H1 (cell line): ENCODE measurements around the gene DCAF7. TPM values are rescaled to one million over a fixed set of nuclear protein-coding genes. Genes with fewer than 3 reads are reported as not detected.

ENCODE experiments used
- CTCF ChIA-PET: fragments of 300-600 bp; sonication (Branson Sonifier 250); formaldehyde crosslinking; loops from one replicate; lab custom pipeline; 2021; ENCODE audit not compliant: partially characterized antibody; lab: Charles Lee
- POLR2A ChIA-PET: fragments of 300-600 bp; sonication (Branson Sonifier 250); formaldehyde crosslinking; loops from one replicate; lab custom pipeline; 2021; ENCODE audit warnings: inconsistent platforms; ENCODE audit not compliant: partially characterized antibody; lab: Charles Lee
- DNase-seq, 2 experiments: peaks; one replicate each; pipeline versions ENCODE4 v3.0.0 to v3.0.0-alpha.2; 2010 to 2022; ENCODE audit warnings: low spot score in 2 of 2, low read depth in 1 of 2, mixed read lengths in 1 of 2
- FAIRE-seq: peaks from 2 replicates; lab custom pipeline; 2011; peaks lifted over from hg19 to GRCh38; lab: Jason Lieb, UNC
- H2AFZ ChIP-seq: 2 replicates; pipeline ENCODE4 v1.8.1; 2012; ENCODE audit warnings: low read length, inconsistent platforms
- H2AK5ac ChIP-seq: 2 replicates; pipeline ENCODE4 v1.6.1; 2013; ENCODE audit warnings: low read depth, low read length
- H2BK120ac ChIP-seq: replicated peaks from 2 replicates; pipeline ENCODE3; 2013; ENCODE audit warnings: low read depth, low read length, inconsistent platforms
- H2BK12ac ChIP-seq: 2 replicates; pipeline ENCODE4 v1.6.1; 2013; ENCODE audit warnings: low read depth, low read length
- H2BK15ac ChIP-seq: 2 replicates; pipeline ENCODE4 v1.6.1; 2013; ENCODE audit warnings: low read length
- H2BK20ac ChIP-seq: 2 replicates; pipeline ENCODE4 v1.6.1; 2013; ENCODE audit warnings: low read length
- H2BK5ac ChIP-seq: 2 replicates; pipeline ENCODE4 v1.6.1; 2013; ENCODE audit warnings: low read depth, low read length
- H3K14ac ChIP-seq: 2 replicates; pipeline ENCODE4 v1.6.1; 2013; ENCODE audit warnings: inconsistent platforms; ENCODE audit not compliant: insufficient read length
- H3K18ac ChIP-seq: 2 replicates; pipeline ENCODE4 v1.6.1; 2013; ENCODE audit warnings: low read length; ENCODE audit errors: extremely low read depth
- H3K23ac ChIP-seq: 2 replicates; pipeline ENCODE4 v1.6.1; 2013; ENCODE audit warnings: inconsistent platforms; ENCODE audit not compliant: insufficient read length
- H3K23me2 ChIP-seq: 2 replicates; pipeline ENCODE4 v1.6.1; 2013; ENCODE audit warnings: low read depth, low read length
- H3K27ac ChIP-seq: 2 replicates; pipeline ENCODE4 v1.6.1; 2011; ENCODE audit warnings: low read depth, low read length, inconsistent platforms
- H3K27me3 ChIP-seq, 4 experiments: replicated peaks in 1 of 4; 1 replicate in 1 of 4; 2 replicates in 3 of 4; pipeline versions ENCODE4 v1.6.1 to v1.8.1; 2011 to 2013; ENCODE audit warnings: low read length in 3 of 4, mild to moderate bottlenecking in 3 of 4, inconsistent platforms in 2 of 4, mixed read lengths in 2 of 4, moderate library complexity in 1 of 4; ENCODE audit not compliant: control insufficient read depth in 3 of 4, insufficient read depth in 3 of 4; ENCODE audit errors: extremely low read depth in 1 of 4
- H3K36me3 ChIP-seq, 4 experiments: 2 replicates each; pipeline versions ENCODE4 v1.6.1 to v1.8.1; 2011 to 2013; ENCODE audit warnings: mild to moderate bottlenecking in 4 of 4, low read length in 3 of 4, moderate library complexity in 2 of 4, control low read depth in 1 of 4, inconsistent platforms in 1 of 4; ENCODE audit not compliant: insufficient read depth in 4 of 4, control insufficient read depth in 2 of 4
- H3K4ac ChIP-seq: replicated peaks from 2 replicates; pipeline ENCODE3; 2013; ENCODE audit warnings: low read length, low read depth, mixed read lengths, inconsistent platforms; ENCODE audit not compliant: insufficient read length
- H3K4me1 ChIP-seq, 4 experiments: replicated peaks in 1 of 4; 1 replicate in 1 of 4; 2 replicates in 3 of 4; pipeline versions ENCODE4 v1.6.1 to v1.8.1; 2011 to 2013; ENCODE audit warnings: low read length in 3 of 4, inconsistent platforms in 2 of 4, mixed read lengths in 1 of 4; ENCODE audit not compliant: insufficient read depth in 4 of 4, control insufficient read depth in 3 of 4
- H3K4me2 ChIP-seq, 2 experiments: 2 replicates each; pipeline versions ENCODE4 v1.6.1 to v1.8.1; 2011 to 2013; ENCODE audit warnings: low read depth in 2 of 2, low read length in 2 of 2, control low read depth in 1 of 2, inconsistent platforms in 1 of 2, mild to moderate bottlenecking in 1 of 2; ENCODE audit not compliant: insufficient read depth in 1 of 2
- H3K4me3 ChIP-seq, 4 experiments: fragments of 200-600, 300-600 bp in 1 of 4; sonication (generic), shearing (Covaris generic), sonication (Bioruptor Twin) in 1 of 4; 2 replicates each; pipeline versions ENCODE4 v1.5.1 to v1.8.1; 2011 to 2016; ENCODE audit warnings: low read length in 4 of 4, low read depth in 3 of 4, control low read depth in 2 of 4, inconsistent platforms in 2 of 4, mild to moderate bottlenecking in 2 of 4, mixed read lengths in 1 of 4, moderate library complexity in 1 of 4; ENCODE audit not compliant: insufficient read depth in 2 of 4; ENCODE audit errors: extremely low read depth in 1 of 4
- H3K56ac ChIP-seq: replicated peaks from 2 replicates; pipeline ENCODE3; 2013; ENCODE audit warnings: low read depth, mild to moderate bottlenecking, mixed read lengths, low read length, inconsistent platforms; ENCODE audit not compliant: insufficient read length
- H3K79me1 ChIP-seq: 2 replicates; pipeline ENCODE4 v1.6.1; 2013; ENCODE audit warnings: low read depth, low read length, control low read depth
- H3K79me2 ChIP-seq, 2 experiments: 2 replicates each; pipeline versions ENCODE4 v1.6.1 to v1.8.1; 2012 to 2013; ENCODE audit warnings: low read length in 2 of 2, mild to moderate bottlenecking in 2 of 2, inconsistent platforms in 1 of 2; ENCODE audit not compliant: insufficient read depth in 2 of 2, control insufficient read depth in 1 of 2
- H3K9ac ChIP-seq, 4 experiments: replicated peaks in 1 of 4; 1 replicate in 1 of 4; 2 replicates in 3 of 4; pipeline versions ENCODE4 v1.6.1 to v1.8.1; 2011 to 2013; ENCODE audit warnings: low read depth in 3 of 4, low read length in 3 of 4, control low read depth in 2 of 4, mild to moderate bottlenecking in 2 of 4, moderate library complexity in 2 of 4, inconsistent platforms in 1 of 4; ENCODE audit errors: extremely low read depth in 1 of 4
- H3K9me3 ChIP-seq, 2 experiments: 2 replicates each; pipeline versions ENCODE4 v1.6.1 to v1.8.1; 2012 to 2013; ENCODE audit warnings: mild to moderate bottlenecking in 2 of 2, moderate library complexity in 2 of 2, control low read depth in 1 of 2, inconsistent platforms in 1 of 2, low read depth in 1 of 2, low read length in 1 of 2, mixed read lengths in 1 of 2; ENCODE audit not compliant: insufficient read depth in 2 of 2
- H4K20me1 ChIP-seq, 2 experiments: replicated peaks in 1 of 2; 2 replicates each; pipeline versions ENCODE3 to v1.8.1; 2011 to 2013; ENCODE audit warnings: inconsistent platforms in 2 of 2, low read length in 2 of 2, mild to moderate bottlenecking in 1 of 2; ENCODE audit not compliant: insufficient read depth in 2 of 2, control insufficient read depth in 1 of 2
- H4K5ac ChIP-seq: 2 replicates; pipeline ENCODE4 v1.6.1; 2013; ENCODE audit warnings: low read length, low read depth, mixed read lengths, inconsistent platforms; ENCODE audit not compliant: insufficient read length
- H4K8ac ChIP-seq: 2 replicates; pipeline ENCODE4 v1.8.0; 2013; ENCODE audit warnings: mild to moderate bottlenecking, moderate library complexity, low read length, inconsistent platforms; ENCODE audit not compliant: insufficient read depth; ENCODE audit errors: extremely low read depth
- H4K91ac ChIP-seq: replicated peaks from 2 replicates; pipeline ENCODE3; 2013; ENCODE audit warnings: low read length, mixed read lengths, inconsistent platforms; ENCODE audit not compliant: insufficient read length
- CTCF ChIP-seq, 3 experiments: IDR thresholded peaks; 1 replicate in 2 of 3; 2 replicates in 1 of 3; pipeline versions ENCODE4 v1.5.1 to v1.6.1; 2011; ENCODE audit warnings: low read length in 3 of 3, mild to moderate bottlenecking in 3 of 3, inconsistent platforms in 2 of 3, low read depth in 1 of 3, moderate library complexity in 1 of 3; ENCODE audit not compliant: insufficient read depth in 1 of 3; ENCODE audit errors: control extremely low read depth in 1 of 3
- SAP30 ChIP-seq: fragments of 300-600 bp; sonication (generic); IDR thresholded peaks from 2 replicates; pipeline ENCODE4 v1.7.1; 2012; ENCODE audit warnings: low read length, moderate library complexity, mild to moderate bottlenecking, inconsistent platforms; ENCODE audit not compliant: insufficient read depth, insufficient replicate concordance
- WGBS, 2 experiments: shearing (Covaris generic) in 1 of 2; methylation state at CpG; one replicate each; pipeline versions ENCODE4 v1.1.6 to v1.1.7; 2013 to 2015; ENCODE audit warnings: low lambda C conversion rate in 2 of 2, mixed read lengths in 2 of 2, inconsistent platforms in 1 of 2, low coverage in 1 of 2, missing lambda C conversion rate in 1 of 2; ENCODE audit not compliant: insufficient replicate concordance in 2 of 2, insufficient coverage in 1 of 2, insufficient read length in 1 of 2; ENCODE audit errors: extremely low coverage in 1 of 2, missing lambda C conversion rate in 1 of 2; 5-methylcytosine and 5-hydroxymethylcytosine counted together
- polyA plus RNA-seq, 7 experiments: library from polyadenylated mRNA; depleted of rRNA in 3 of 7; stranded (reverse) in 5 of 7; unstranded in 2 of 7; fragments of >200 nt in 5 of 7; fragments of 200-250 nt in 2 of 7; gene quantifications; 1 replicate in 5 of 7; 2 replicates in 1 of 7; 4 replicates in 1 of 7; pipeline versions ENCODE4 v1.2.1 to v1.2.3, GENCODE V29; 2011 to 2013; ENCODE audit warnings: missing spikeins in 2 of 7, mixed read lengths in 2 of 7
- total RNA-seq: library from RNA; stranded (reverse); fragmentation: NEBNext Ultra II Directional; extraction: Animal tissue kit (Norgen Biotek cat#: 25700); gene quantifications from 2 replicates; pipeline ENCODE4 v1.2.1, GENCODE V29; 2021

The DCAF7 gene
- total and polyA plus RNA-seq, 2 of the 8 experiments (the other 6 are each of a cell fraction or from before 2014, with no cell fraction given), result 74.9 to 94.1 TPM

DNA sequence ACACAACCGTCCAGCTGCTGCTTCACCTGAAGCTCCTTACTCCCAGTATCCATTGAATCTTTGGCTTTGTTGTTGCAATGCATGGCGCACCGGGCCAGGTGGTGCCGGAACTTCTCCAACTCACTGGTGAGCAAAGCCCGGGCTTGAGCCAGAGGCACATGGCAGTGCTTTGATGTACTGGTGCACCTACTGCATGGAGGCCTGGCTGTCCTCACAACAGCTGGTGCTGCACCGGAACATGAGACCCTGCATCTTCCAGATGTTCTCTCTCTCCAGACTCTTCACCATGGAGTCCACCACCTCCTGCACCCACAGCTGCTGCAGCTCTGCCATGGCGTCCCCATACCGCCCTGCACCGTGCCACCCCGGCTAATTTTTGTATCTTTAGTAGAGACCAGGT lies 60.6 kb downstream of the DCAF7 start:
- Histone ChIP-seq H3K36me3 (peaks cover 3 to 30% (median 18%) of the 10 kb centered on the region in 4 experiments; a peak in 7 of 8 replicates), H3K4ac (no peak overlapping the region), H3K4me1 (no peaks in the 10 kb centered on the region), H3K18ac (no peak overlapping the region), H4K8ac (no peak overlapping the region), H2AFZ (no peak overlapping the region), H3K27ac (no peak overlapping the region), H3K23me2 (no peaks in the 10 kb centered on the region), H3K23ac (no peak overlapping the region), H2BK20ac (no peak overlapping the region), H4K91ac (no peak overlapping the region), H2BK5ac (no peak overlapping the region), H3K79me1 (no peaks in the 10 kb centered on the region), H2AK5ac (no peak overlapping the region), H4K20me1 (no peaks in the 10 kb centered on the region), H3K14ac (no peak overlapping the region), H3K27me3 (no peaks in the 10 kb centered on the region), H3K4me3 (no peak overlapping the region), H3K56ac (no peak overlapping the region), H2BK15ac (no peak overlapping the region), H3K9me3 (no peaks in the 10 kb centered on the region), H3K9ac (no peak overlapping the region), H2BK12ac (no peak overlapping the region), H2BK120ac (no peak overlapping the region), H3K4me2 (no peak overlapping the region), H3K79me2 (no peaks in the 10 kb centered on the region), H4K5ac (no peak overlapping the region)
- ChIA-PET POLR2A (interaction anchor here (0.9 to 2.6 kb wide), 5 partner anchors 9 to 88 kb away, joined by 3 to 18 read pairs (median 4); partner anchors contain the start of genes MAP3K3 and TACO1), CTCF (interaction anchor here (1.4 to 5.6 kb wide), 19 partner anchors 9 to 185 kb away, joined by 4 to 64 read pairs (median 14); partner anchors contain the start of genes CYB561 and TACO1)
- DNase-seq, result no peak
- WGBS, 2 experiments, result 95% methylated on average over 10 of the region's 10 CpGs; no CpG with 5 or more reads in 1 of the 2 experiments
- FAIRE-seq, result no peak
- TF ChIP-seq SAP30, result no peak
- TF ChIP-seq CTCF (IDR thresholded peaks at IDR 0.05; ENCODE audit: control extremely low read depth in 1 of 3, insufficient read depth in 1 of 3, low read depth in 1 of 3, low read length in 3 of 3), result no peak
